Neural cell (in vitro differentiated cells): ENCODE results near the gene NKX2-3.

Experiments used
- EP300 ChIP-seq: fragments of 450-650 bp; conservative IDR thresholded peaks from 2 replicates; pipeline ENCODE4 v1.6.1; 2014; ENCODE audit warnings: antibody characterized with exemption, mild to moderate bottlenecking, moderate library complexity; ENCODE audit not compliant: poor library complexity, severe bottlenecking
- EZH2 ChIP-seq: fragments of 200-600, 300-800 bp; shearing (Covaris generic), sonication (generic); IDR thresholded peaks from 2 replicates; pipeline ENCODE4 v1.6.1; 2014; ENCODE audit warnings: antibody characterized with exemption, low read length, borderline replicate concordance, mild to moderate bottlenecking; ENCODE audit not compliant: insufficient read depth, poor library complexity, severe bottlenecking
- POLR2AphosphoS5 ChIP-seq: IDR thresholded peaks from 2 replicates; pipeline ENCODE4 v1.6.1; 2012
- SMC3 ChIP-seq: fragments of 450-650 bp; conservative IDR thresholded peaks from 2 replicates; pipeline ENCODE4 v1.6.1; 2014; ENCODE audit warnings: antibody characterized with exemption, mild to moderate bottlenecking, moderate library complexity; ENCODE audit not compliant: poor library complexity
- TAF1 ChIP-seq: IDR thresholded peaks from 2 replicates; pipeline ENCODE4 v1.6.1; 2012; ENCODE audit warnings: low read depth
- TF ChIP-seq, protein P1 (sequence below): IDR thresholded peaks from 2 replicates; pipeline ENCODE4 v1.6.1; 2012; ENCODE audit warnings: borderline replicate concordance
- TF ChIP-seq, protein P2 (sequence below): fragments of 450-650 bp; IDR thresholded peaks from 2 replicates; pipeline ENCODE4 v1.5.1; 2014; ENCODE audit warnings: antibody characterized with exemption, mild to moderate bottlenecking, moderate library complexity; ENCODE audit not compliant: poor library complexity, severe bottlenecking

DNA sequence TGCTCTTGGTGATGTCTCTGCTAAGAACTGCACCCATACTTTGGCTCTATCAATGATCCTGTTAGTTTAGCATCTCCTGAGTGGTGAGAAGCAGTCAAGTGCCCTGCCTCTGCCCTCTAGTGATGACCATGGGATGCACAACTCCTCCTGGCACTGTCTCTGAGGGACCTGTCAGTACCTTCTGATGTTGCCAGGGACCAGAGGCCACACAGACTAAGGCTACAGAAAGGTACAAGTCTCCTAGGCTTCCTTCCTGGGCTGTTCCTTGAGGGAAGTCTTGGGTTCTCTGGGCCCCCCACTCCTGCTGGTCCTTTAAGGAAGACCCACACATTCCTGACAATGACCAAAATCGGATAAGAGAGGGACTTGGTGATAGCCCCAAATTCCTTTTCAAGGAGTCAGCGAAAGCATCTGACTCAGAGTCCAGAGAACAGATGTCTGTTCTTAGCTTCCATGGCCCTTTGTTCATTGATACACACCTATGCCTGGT, 15.3 kb downstream of the NKX2-3 start:
- TF ChIP-seq EZH2 (no peak), SMC3 (no peak), EP300 (no peak), POLR2AphosphoS5 (no peak), TAF1 (no peak)
- TF ChIP-seq, protein P1, sequence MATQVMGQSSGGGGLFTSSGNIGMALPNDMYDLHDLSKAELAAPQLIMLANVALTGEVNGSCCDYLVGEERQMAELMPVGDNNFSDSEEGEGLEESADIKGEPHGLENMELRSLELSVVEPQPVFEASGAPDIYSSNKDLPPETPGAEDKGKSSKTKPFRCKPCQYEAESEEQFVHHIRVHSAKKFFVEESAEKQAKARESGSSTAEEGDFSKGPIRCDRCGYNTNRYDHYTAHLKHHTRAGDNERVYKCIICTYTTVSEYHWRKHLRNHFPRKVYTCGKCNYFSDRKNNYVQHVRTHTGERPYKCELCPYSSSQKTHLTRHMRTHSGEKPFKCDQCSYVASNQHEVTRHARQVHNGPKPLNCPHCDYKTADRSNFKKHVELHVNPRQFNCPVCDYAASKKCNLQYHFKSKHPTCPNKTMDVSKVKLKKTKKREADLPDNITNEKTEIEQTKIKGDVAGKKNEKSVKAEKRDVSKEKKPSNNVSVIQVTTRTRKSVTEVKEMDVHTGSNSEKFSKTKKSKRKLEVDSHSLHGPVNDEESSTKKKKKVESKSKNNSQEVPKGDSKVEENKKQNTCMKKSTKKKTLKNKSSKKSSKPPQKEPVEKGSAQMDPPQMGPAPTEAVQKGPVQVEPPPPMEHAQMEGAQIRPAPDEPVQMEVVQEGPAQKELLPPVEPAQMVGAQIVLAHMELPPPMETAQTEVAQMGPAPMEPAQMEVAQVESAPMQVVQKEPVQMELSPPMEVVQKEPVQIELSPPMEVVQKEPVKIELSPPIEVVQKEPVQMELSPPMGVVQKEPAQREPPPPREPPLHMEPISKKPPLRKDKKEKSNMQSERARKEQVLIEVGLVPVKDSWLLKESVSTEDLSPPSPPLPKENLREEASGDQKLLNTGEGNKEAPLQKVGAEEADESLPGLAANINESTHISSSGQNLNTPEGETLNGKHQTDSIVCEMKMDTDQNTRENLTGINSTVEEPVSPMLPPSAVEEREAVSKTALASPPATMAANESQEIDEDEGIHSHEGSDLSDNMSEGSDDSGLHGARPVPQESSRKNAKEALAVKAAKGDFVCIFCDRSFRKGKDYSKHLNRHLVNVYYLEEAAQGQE = no peak
- TF ChIP-seq, protein P2, sequence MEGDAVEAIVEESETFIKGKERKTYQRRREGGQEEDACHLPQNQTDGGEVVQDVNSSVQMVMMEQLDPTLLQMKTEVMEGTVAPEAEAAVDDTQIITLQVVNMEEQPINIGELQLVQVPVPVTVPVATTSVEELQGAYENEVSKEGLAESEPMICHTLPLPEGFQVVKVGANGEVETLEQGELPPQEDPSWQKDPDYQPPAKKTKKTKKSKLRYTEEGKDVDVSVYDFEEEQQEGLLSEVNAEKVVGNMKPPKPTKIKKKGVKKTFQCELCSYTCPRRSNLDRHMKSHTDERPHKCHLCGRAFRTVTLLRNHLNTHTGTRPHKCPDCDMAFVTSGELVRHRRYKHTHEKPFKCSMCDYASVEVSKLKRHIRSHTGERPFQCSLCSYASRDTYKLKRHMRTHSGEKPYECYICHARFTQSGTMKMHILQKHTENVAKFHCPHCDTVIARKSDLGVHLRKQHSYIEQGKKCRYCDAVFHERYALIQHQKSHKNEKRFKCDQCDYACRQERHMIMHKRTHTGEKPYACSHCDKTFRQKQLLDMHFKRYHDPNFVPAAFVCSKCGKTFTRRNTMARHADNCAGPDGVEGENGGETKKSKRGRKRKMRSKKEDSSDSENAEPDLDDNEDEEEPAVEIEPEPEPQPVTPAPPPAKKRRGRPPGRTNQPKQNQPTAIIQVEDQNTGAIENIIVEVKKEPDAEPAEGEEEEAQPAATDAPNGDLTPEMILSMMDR = no peak
